Natural killer cell (primary cell): Measurements from ENCODE around the gene TAF6. TPM values are rescaled to one million over a fixed set of nuclear protein-coding genes. Genes with fewer than 3 reads are reported as not detected.

Source experiments
- ATAC-seq, 3 donors: fragments of 150-1000 bp in 2 of 3; fragments of 200-7000 bp in 1 of 3; cut with Tn5 transposase; 1 replicate in 1 of 3; 2 replicates in 2 of 3; pipeline ENCODE4 v1.10.0; 2021; ENCODE audit warnings: mild to moderate bottlenecking in 2 of 3, moderate library complexity in 2 of 3
- DNase-seq, 2 donors: peaks; one replicate each; pipeline versions ENCODE4 v3.0.0 to v3.0.0-alpha.2; 2013 to 2021; ENCODE audit warnings: mixed read lengths in 1 of 2
- H3K27ac ChIP-seq: one replicate; pipeline ENCODE4 v1.5.1; 2013; ENCODE audit warnings: mild to moderate bottlenecking, low read length
- H3K27me3 ChIP-seq: one replicate; pipeline ENCODE4 v1.6.1; 2013; ENCODE audit warnings: low read length; ENCODE audit not compliant: control insufficient read depth, insufficient read depth
- H3K36me3 ChIP-seq: one replicate; pipeline ENCODE4 v1.6.1; 2013; ENCODE audit warnings: low read length; ENCODE audit not compliant: control insufficient read depth, insufficient read depth
- H3K4me1 ChIP-seq: one replicate; pipeline ENCODE4 v1.6.1; 2013; ENCODE audit warnings: low read length; ENCODE audit not compliant: control insufficient read depth, insufficient read depth
- H3K4me3 ChIP-seq: one replicate; pipeline ENCODE4 v1.5.1; 2013; ENCODE audit warnings: low read length
- H3K9me3 ChIP-seq: one replicate; pipeline ENCODE4 v1.6.1; 2013; ENCODE audit warnings: low read length; ENCODE audit not compliant: control insufficient read depth, insufficient read depth
- H3K27ac Mint-ChIP-seq, 2 donors: one replicate each; pipeline ENCODE4 v1.8.0; 2022; ENCODE audit warnings: mild to moderate bottlenecking in 2 of 2, mixed read lengths in 2 of 2, moderate library complexity in 1 of 2
- H3K27me3 Mint-ChIP-seq, 2 donors: one replicate each; pipeline ENCODE4 v1.8.0; 2022; ENCODE audit warnings: low read depth in 2 of 2, mixed read lengths in 2 of 2
- H3K36me3 Mint-ChIP-seq: one replicate; pipeline ENCODE4 v1.8.0; 2022; ENCODE audit warnings: mixed read lengths
- H3K4me1 Mint-ChIP-seq, 2 donors: one replicate each; pipeline ENCODE4 v1.8.0; 2022; ENCODE audit warnings: mixed read lengths in 2 of 2
- H3K4me3 Mint-ChIP-seq: one replicate; pipeline ENCODE4 v1.8.0; 2022; ENCODE audit warnings: mild to moderate bottlenecking, moderate library complexity, mixed read lengths
- H3K9me3 Mint-ChIP-seq, 2 donors: one replicate each; pipeline ENCODE4 v1.8.0; 2022; ENCODE audit warnings: mixed read lengths in 2 of 2
- CTCF ChIP-seq: fragments of 200-600 bp; IDR thresholded peaks from one replicate; pipeline ENCODE4 v1.8.0; 2022; ENCODE audit warnings: antibody characterized with exemption
- WGBS: methylation state at CpG from one replicate; pipeline ENCODE4 v1.1.7; 2013; ENCODE audit warnings: missing lambda C conversion rate; ENCODE audit not compliant: insufficient coverage; 5-methylcytosine and 5-hydroxymethylcytosine counted together
- intact Hi-C: fragments of 100-400 bp; cut with micrococcal nuclease; formaldehyde crosslinking; loops from one replicate; pipeline ENCODE4 v1.14.2; 2022
- total RNA-seq, 4 donors: library from RNA; stranded (reverse); fragments of 120-200 nt in 1 of 4; gene quantifications; one replicate each; pipeline versions ENCODE4 v1.2.3 to v1.2.4, GENCODE V29; 2013 to 2022

TAF6 gene
- total RNA-seq, 3 donors from 2014 or later (not counting 1 experiment from before 2014, with no cell fraction given), result 42.2 to 56.8 (median 47.9) TPM

- H3K36me3 ChIP-seq, result peaks cover 10% of the 10 kb centered on the region
- WGBS, result 1% methylated on average over 34 of the region's 34 CpGs
Measured at GRCh38 chr7:100080907-100081534, 38.1 kb downstream of the TAF6 start.

GRCh38 chr7:100079024-100079560 is 40.1 kb downstream of the TAF6 start:
- Mint-ChIP-seq H3K4me3 (peak overlapping the region; percentile 18), H3K27ac (peak overlapping the region; percentile 28 to 77), H3K36me3 (no peaks in the 10 kb centered on the region), H3K4me1 (peaks cover 20 to 42% of the 10 kb centered on the region in 2 donors), H3K27me3 (no peaks in the 10 kb centered on the region), H3K9me3 (no peaks in the 10 kb centered on the region)
- H3K9me3 ChIP-seq, result no peaks in the 10 kb centered on the region
- H3K27me3 ChIP-seq, result no peaks in the 10 kb centered on the region
- no peak overlapping the region for H3K4me3 ChIP-seq
- intact Hi-C loops, result no loop called here
- H3K36me3 ChIP-seq, result peaks cover 26% of the 10 kb centered on the region
- no peak for TF ChIP-seq CTCF
- WGBS, result 94% methylated on average over 7 of the region's 7 CpGs
- no peak overlapping the region for H3K27ac ChIP-seq
- no peak for ATAC-seq
- peaks cover 24% of the 10 kb centered on the region for H3K4me1 ChIP-seq
- DNase-seq, result no peak

More at GRCh38 chr7:100080907-100081534, 38.1 kb downstream of the TAF6 start:
- H3K36me3 Mint-ChIP-seq, result no peaks in the 10 kb centered on the region
- no peak for DNase-seq
- H3K4me3 Mint-ChIP-seq, result peak overlapping the region; percentile 90
- Histone ChIP-seq H3K27ac (peak overlapping the region; percentile 76), H3K9me3 (no peaks in the 10 kb centered on the region), H3K4me1 (peaks cover 24% of the 10 kb centered on the region), H3K27me3 (no peaks in the 10 kb centered on the region), H3K4me3 (peak overlapping the region; percentile 71)
- TF ChIP-seq CTCF, result no peak
- peak in 1 of 3 donors; percentile 1 for ATAC-seq
- peaks cover 20 to 37% of the 10 kb centered on the region in 2 donors for H3K4me1 Mint-ChIP-seq
- no peaks in the 10 kb centered on the region for H3K27me3 Mint-ChIP-seq
- intact Hi-C loops, result loop anchor here (1.0 to 5.0 kb wide), 5 partner anchors 34 to 140 kb away; partner anchors contain the start of genes CNPY4, TAF6 and ZSCAN21
- peak overlapping the region; percentile 77 to 83 for H3K27ac Mint-ChIP-seq
- no peaks in the 10 kb centered on the region for H3K9me3 Mint-ChIP-seq

GRCh38 chr7:100077205-100077604 is 42.0 kb downstream of the TAF6 start:
- 98% methylated on average over 4 of the region's 4 CpGs for WGBS
- no peak for ATAC-seq
- H3K4me3 Mint-ChIP-seq, result peak overlapping the region; percentile 28
- peaks cover under 1 to 3% of the 10 kb centered on the region in 2 donors for H3K9me3 Mint-ChIP-seq
- peaks cover 17% of the 10 kb centered on the region for H3K4me1 ChIP-seq
- peaks cover 12 to 36% of the 10 kb centered on the region in 2 donors for H3K4me1 Mint-ChIP-seq
- no peak overlapping the region for H3K27ac ChIP-seq
- no peak overlapping the region for H3K4me3 ChIP-seq
- intact Hi-C loops, result no loop called here
- H3K27me3 Mint-ChIP-seq, result no peaks in the 10 kb centered on the region
- no peak for TF ChIP-seq CTCF
- H3K27ac Mint-ChIP-seq, result no peak overlapping the region
- DNase-seq, result no peak
- peaks cover 8% of the 10 kb centered on the region for H3K36me3 Mint-ChIP-seq
- no peaks in the 10 kb centered on the region for H3K27me3 ChIP-seq
- H3K9me3 ChIP-seq, result peaks cover 10% of the 10 kb centered on the region
- H3K36me3 ChIP-seq, result peaks cover 42% of the 10 kb centered on the region
